Measurements from ENCODE around the gene GBA2. TPM values are rescaled to one million over a fixed set of nuclear protein-coding genes. Genes with fewer than 3 reads are reported as not detected.

Gene GBA2
- total RNA-seq, 4 donors from 2014 or later = 71.4 to 111 (median 101) TPM

DNA sequence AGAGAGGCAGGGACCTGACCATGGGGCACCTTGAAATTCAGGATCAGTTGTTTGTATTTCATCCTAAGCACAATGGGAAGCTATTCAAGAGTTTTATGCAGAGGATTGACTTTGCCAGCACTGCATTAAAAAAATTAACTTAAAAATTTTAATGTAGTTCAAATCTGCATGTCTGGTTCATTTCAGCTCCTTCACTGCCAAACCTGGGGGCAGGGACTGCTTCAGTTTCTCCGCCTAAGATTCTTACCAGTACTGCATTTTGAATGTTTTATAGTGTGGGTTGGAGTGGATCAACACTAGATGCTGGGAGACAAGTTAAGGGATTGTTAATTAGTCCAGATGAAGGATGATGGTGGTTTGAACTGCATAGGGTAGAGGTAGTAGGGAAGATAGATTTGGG is 20.7 kb upstream of the GBA2 start:
- no peak overlapping the region for H3K27ac ChIP-seq
- intact Hi-C loops (cut with DNase I) = no loop called here
- H3K4me1 ChIP-seq = peaks cover 18% of the 10 kb centered on the region in 2 donors
- H3K9me3 ChIP-seq = no peaks in the 10 kb centered on the region
- TF ChIP-seq CTCF (IDR thresholded peaks at IDR 0.05) (no peak), POLR2A (IDR thresholded peaks at IDR 0.05) (no peak)
- no peaks in the 10 kb centered on the region for H3K27me3 ChIP-seq
- H3K36me3 ChIP-seq = no peaks in the 10 kb centered on the region
- no peak overlapping the region for H3K4me3 ChIP-seq (replicated peaks in 1 of 3)
- 96 to 97% methylated on average over 1 of the region's 1 CpG for WGBS, 2 donors
- DNase-seq = no peak

DNA sequence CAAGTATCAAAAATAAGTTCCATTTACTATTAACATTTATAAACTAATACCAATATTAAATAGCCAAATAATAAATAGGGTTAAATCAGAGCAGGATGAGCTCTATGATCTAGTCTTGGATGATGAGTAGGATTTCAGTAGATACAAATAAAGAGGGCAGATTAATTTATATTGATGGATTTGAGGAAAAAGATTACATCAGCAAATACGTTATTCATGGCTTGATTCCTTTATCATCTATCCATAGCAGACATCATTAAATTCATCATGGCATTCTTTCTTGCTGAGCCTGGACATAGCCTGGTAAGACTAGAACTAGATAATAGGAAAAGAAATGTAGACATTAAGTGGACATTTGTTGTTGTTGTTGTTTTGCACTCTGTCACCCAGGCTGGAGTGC is 18.4 kb upstream of the GBA2 start:
- TF ChIP-seq CTCF (IDR thresholded peaks at IDR 0.05) = no peak
- Histone ChIP-seq H3K27ac (no peak overlapping the region), H3K9me3 (no peaks in the 10 kb centered on the region), H3K27me3 (no peaks in the 10 kb centered on the region), H3K4me3 (replicated peaks in 1 of 3) (no peak overlapping the region), H3K36me3 (no peaks in the 10 kb centered on the region), H3K4me1 (peaks cover 28% of the 10 kb centered on the region in 2 donors)
- intact Hi-C loops (cut with DNase I) = no loop called here
- no peak for DNase-seq
- WGBS, 2 donors = 93 to 96% methylated on average over 1 of the region's 1 CpG

DNA sequence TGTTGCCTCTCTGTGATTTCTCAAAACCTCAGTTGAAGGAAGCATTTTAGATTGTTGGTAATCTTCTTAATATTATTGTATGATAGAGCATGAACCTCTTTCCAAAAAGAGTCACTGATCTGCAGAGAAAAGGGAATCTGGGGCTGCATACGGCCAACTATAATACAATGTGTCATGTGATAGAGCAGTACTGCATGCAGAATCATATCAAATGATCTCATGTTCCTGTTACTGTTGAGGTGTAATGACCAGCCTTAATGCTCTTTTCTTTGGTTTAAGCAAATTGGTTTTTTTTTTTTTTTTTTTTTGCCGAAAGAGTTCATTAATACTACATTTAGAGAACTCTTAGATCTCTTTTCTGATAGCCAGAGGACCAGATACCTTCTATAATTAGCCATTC is 18.0 kb upstream of the GBA2 start:
- no peak overlapping the region for H3K27ac ChIP-seq
- peaks cover 29% of the 10 kb centered on the region in 2 donors for H3K4me1 ChIP-seq
- TF ChIP-seq POLR2A (IDR thresholded peaks at IDR 0.05) (no peak), CTCF (IDR thresholded peaks at IDR 0.05) (no peak)
- no peaks in the 10 kb centered on the region for H3K36me3 ChIP-seq
- DNase-seq = no peak
- WGBS, 2 donors = 92 to 95% methylated on average over 2 of the region's 2 CpGs
- no peaks in the 10 kb centered on the region for H3K9me3 ChIP-seq
- no peaks in the 10 kb centered on the region for H3K27me3 ChIP-seq
- intact Hi-C loops (cut with DNase I) = no loop called here
- H3K4me3 ChIP-seq (replicated peaks in 1 of 3) = no peak overlapping the region

- WGBS, 2 donors = 95% methylated on average over 1 of the region's 1 CpG
- no peak overlapping the region for H3K27ac ChIP-seq
- no peaks in the 10 kb centered on the region for H3K9me3 ChIP-seq
- intact Hi-C loops (cut with DNase I) = no loop called here
- peaks cover 23 to 27% of the 10 kb centered on the region in 2 donors for H3K4me1 ChIP-seq
- H3K36me3 ChIP-seq = no peaks in the 10 kb centered on the region
- no peak for TF ChIP-seq CTCF (IDR thresholded peaks at IDR 0.05)
- TF ChIP-seq POLR2A (IDR thresholded peaks at IDR 0.05) = no peak
- DNase-seq = no peak
- no peaks in the 10 kb centered on the region for H3K27me3 ChIP-seq
- no peak overlapping the region for H3K4me3 ChIP-seq (replicated peaks in 1 of 3)
Observed at GRCh38 chr9:35763803-35764202, 14.8 kb upstream of the GBA2 start.

- H3K4me3 ChIP-seq (replicated peaks in 1 of 3) = no peak overlapping the region
- H3K27me3 ChIP-seq = no peaks in the 10 kb centered on the region
- intact Hi-C loops (cut with DNase I) = no loop called here
- H3K4me1 ChIP-seq = peaks cover 26 to 34% of the 10 kb centered on the region in 2 donors
- DNase-seq = no peak
- H3K27ac ChIP-seq = no peak overlapping the region
- 78 to 88% methylated on average over 2 of the region's 2 CpGs for WGBS, 2 donors
- H3K9me3 ChIP-seq = no peaks in the 10 kb centered on the region
- TF ChIP-seq CTCF (IDR thresholded peaks at IDR 0.05) (no peak), POLR2A (IDR thresholded peaks at IDR 0.05) (no peak)
- no peaks in the 10 kb centered on the region for H3K36me3 ChIP-seq
Observed at GRCh38 chr9:35763181-35763580, 14.2 kb upstream of the GBA2 start.

All from thyroid gland (tissue), 4 donors.